H4 (cell line): Measurements from ENCODE around the gene TPI1. TPM values are rescaled to one million over a fixed set of nuclear protein-coding genes. Genes with fewer than 3 reads are reported as not detected.
"Not testable (repeated sequence)": the region's sequence is repeated elsewhere in the genome, so short reads cannot be mapped to it uniquely, and the experiment has no call there.

ENCODE experiments used
- DNase-seq: peaks from one replicate; pipeline ENCODE4 v3.0.0-alpha.2; 2015; ENCODE audit warnings: low spot score
- total RNA-seq: library from RNA; depleted of rRNA; stranded (reverse); fragments of >200 nt; shearing (Covaris generic); gene quantifications from 2 replicates; pipeline ENCODE4 v1.2.3, GENCODE V29; 2014

Gene TPI1
- total RNA-seq, 1 experiment from 2014 or later: 2,242 TPM

DNA sequence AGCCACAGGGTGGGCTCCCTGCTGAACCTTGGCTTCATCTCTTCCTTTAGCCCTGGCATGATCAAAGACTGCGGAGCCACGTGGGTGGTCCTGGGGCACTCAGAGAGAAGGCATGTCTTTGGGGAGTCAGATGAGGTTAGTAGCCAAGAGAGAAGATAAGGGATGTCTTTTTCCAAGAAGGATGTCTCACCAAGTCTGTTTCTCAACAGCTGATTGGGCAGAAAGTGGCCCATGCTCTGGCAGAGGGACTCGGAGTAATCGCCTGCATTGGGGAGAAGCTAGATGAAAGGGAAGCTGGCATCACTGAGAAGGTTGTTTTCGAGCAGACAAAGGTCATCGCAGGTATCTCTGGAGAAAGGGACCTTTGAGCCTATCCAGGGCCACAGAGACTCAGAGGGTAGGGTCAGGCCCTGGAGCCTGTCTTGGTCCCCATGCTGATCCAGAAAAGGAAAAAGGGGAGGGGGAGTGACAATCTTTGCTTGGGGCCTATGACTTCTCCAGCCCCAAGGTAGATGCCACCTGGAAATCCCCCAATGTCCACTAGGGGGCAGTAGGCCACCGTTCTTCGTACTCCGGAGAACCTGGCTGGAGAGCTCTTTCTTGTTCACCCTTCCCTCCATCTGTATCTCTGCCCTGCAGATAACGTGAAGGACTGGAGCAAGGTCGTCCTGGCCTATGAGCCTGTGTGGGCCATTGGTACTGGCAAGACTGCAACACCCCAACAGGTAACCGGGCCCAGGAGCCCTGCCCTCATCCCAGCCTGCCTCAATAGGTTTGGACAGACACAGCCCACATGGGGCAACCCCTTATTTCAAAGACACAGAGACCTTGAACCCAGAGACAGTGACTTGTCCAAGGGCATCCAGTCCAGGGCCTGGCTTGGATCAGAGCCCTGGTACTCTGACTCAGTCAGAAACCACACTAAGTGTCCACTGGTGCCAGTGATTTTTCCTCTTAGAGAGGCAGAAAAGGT lies 2.0 kb downstream of the TPI1 start:
- peak; percentile 73 for DNase-seq

GRCh38 chr12:6870304-6870703 lies 3.0 kb downstream of the TPI1 start:
- DNase-seq: not testable (repeated sequence)

DNA sequence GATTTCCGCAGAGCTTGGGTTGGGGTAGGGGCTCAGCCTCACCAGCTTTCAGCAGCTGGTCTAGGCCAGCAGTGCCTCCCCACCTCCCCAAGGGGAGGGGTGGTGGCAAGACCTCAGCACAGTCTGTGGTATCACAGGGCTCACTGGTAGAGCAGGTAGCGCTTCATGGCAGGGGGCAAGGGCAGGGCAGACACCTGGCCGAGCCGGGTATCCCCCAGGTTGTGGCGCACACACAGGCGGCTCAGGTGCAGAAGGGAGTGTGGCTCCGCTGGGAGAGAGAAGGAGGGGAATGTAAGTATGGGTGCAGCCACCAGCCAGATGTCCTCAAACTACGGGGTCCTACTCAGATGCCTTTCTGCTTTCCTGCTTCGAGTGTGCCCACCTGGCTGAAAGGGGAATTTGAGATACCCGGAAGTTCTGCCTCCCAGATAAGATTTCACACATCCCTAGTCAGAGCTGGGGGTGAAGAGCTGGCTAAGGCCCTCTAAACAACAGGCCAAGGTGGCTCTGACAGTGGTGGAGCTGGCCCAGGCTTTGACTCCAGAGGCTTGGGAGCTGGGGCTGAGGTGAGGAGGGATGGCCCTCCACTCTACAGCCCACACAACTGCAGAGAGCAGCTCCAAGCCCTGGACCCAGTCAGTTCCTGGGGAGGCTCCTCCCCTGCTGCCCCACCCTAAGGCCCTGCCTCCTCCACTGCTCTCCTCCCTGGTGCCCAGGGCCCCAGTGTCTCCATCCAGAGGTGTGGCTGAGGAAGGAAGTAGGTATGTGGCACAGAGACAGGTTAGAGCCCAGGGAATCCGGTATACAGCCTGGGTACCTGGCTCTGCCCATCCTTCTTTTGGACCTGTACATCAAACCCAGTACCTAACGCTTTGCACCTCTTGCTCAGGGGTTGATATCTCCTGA lies 4.0 kb downstream of the TPI1 start:
- peak; percentile 69 for DNase-seq

DNA sequence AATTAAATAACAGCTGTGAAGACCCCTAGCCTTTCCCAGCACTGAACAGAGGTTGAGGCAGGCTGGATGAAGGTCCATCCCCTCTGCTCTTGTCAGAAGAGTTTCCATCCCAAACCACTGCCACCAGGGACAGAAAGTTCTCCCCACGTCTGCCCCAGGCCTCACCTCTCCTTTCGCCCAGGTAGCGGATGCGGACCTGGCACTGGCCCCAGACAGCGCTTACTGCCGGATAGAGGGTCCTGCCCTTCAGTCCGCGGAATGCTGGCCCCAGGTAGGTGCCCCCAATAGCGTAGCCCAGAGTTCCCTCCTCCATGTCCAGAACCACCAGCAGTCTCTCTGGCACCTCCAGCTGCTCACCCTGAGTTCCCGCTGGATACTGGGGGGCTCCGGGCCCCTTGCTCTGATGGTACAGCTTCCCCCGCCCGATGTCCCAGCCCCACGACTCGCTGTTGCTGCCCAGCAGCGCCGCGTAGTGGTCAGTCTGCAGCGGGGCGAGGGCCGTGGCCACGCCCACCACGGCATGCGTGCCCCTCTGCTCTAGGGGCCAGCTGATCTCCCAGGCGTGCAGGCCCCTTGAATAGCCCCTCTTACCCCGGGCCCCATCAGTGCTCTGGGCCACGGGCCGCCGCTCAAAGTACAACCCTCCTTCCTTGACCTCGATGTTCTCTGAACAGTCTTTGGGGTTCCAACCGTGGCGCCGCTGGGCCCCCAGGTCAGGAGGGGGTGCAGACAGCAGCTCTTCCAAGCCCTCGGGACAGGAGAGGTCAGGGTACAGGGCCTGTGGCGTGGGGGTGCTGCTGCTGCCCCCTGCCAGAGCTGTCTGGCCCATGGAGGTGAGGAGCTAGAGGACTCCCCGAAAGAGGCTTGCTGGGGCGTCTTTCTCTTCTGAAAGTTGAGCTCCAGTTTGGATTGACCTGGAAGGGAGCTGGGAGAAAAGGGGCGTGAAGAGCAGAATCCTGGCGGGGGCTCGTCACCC lies 5.0 kb downstream of the TPI1 start:
- DNase-seq: peak; percentile 84

GRCh38 chr12:6873094-6874014 lies 6.0 kb downstream of the TPI1 start, which contains the start of gene SPSB2:
SPSB2 (minus strand) TSS chr12:6873303; CDS start chr12:6872901, 402 bp downstream.
- DNase-seq: peak; percentile 92

- DNase-seq: not testable (repeated sequence)
These were observed 6.7 kb downstream of the TPI1 start for GRCh38 chr12:6874015-6874368.

- not testable (repeated sequence) for DNase-seq
These were observed 12.5 kb downstream of the TPI1 start for GRCh38 chr12:6879824-6880223.

DNA sequence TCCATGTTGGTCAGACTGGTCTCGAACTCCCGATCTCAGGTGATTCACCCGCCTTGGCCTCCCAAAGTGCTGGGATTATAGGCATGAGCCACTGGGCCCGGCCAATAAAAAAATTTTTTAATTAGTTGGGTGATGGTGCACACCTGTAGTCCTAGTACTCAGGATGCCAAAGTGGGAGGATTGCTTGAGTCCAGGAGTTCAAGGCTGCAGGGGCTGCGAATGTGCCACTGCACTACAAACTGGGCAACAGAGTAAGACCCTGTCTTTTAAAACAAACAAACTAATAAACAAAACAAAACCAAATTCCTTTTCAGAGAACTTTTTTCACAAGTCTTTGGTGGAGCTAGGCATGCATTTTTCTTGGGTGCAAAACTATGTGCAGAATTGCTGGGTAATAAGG lies 15.9 kb downstream of the TPI1 start:
- DNase-seq: no peak

DNA sequence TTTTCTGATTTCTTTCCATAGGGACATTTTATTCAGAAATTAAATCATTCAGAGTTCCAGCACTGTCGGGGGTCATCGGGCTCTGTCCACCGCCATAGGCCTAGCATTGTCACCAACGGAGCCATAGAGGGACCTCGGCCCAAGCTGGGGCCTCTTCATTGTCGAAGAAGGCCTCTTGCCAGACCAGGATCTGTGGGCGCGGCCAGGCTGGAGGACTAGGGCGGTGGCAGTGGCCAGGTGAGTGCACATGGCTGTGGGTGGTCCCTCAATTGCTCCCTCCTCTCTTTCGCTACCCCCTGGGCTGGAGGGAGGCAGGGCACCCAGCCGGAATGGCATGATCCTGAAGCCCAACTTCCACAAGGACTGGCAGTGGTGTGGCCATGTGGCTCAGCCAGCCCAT lies 16.4 kb downstream of the TPI1 start:
- no peak for DNase-seq

DNA sequence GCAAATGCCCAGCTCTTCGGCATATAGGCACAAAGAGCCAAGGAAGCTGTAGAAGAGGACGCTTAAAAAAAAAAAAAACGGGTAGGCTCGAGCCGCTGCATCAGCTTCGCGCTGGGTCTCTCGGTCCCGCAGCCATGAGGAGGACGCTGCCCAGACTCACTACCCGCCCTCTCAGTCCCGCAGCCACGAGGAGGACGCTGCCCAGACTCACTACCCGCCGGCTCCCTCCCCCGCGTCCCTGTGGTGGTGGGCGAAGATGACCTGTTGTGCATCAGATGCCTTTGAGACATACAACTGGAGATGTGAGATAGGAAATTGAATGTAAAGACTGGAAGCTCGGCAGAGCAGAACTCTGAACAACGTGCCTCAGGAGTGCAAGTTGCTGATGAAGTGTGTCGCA lies 17.2 kb downstream of the TPI1 start:
- no peak for DNase-seq

DNA sequence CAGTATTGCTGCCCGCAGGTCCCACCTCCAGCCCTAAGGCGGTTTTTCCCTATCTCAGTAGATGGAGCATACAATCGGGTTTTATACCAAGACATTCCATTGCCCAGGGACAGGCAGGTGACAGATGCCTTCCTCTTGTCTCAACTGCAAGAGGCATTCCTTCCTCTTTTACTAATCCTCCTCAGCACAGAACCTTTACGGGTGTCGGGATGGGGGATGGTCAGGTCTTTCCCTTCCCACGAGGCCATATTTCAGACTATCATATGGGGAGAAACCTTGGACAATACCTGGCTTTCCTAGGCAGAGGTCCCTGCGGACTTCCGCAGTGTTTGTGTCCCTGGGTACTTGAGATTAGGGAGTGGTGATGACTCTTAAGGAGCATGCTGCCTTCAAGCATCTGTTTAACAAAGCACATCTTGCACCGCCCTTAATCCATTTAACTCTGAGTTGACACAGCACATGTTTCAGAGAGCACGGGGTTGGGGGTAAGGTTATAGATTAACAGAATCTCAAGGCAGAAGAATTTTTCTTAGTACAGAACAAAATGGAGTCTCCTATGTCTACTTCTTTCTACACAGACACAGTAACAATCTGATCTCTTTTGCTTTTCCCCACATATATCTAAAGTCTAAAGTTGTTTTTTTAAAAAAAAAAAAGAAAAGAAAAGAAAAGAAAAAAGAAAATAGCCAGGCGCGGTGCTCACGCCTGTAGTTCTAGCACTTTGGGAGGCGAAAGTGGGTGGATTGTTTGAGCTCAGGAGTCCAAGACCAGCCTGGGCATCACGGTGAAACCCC lies 19.1 kb downstream of the TPI1 start:
- not testable (repeated sequence) for DNase-seq

GRCh38 chr12:6887460-6887859 lies 20.1 kb downstream of the TPI1 start:
- no peak for DNase-seq

- peak; percentile 2 for DNase-seq
These were observed 21.0 kb downstream of the TPI1 start for GRCh38 chr12:6888360-6888759.

- not testable (repeated sequence) for DNase-seq
These were observed 21.5 kb downstream of the TPI1 start for GRCh38 chr12:6888794-6889193.

GRCh38 chr12:6889775-6890573 lies 22.6 kb downstream of the TPI1 start:
- not testable (repeated sequence) for DNase-seq

GRCh38 chr12:6890789-6891645 lies 23.7 kb downstream of the TPI1 start:
- DNase-seq: peak; percentile 95

DNA sequence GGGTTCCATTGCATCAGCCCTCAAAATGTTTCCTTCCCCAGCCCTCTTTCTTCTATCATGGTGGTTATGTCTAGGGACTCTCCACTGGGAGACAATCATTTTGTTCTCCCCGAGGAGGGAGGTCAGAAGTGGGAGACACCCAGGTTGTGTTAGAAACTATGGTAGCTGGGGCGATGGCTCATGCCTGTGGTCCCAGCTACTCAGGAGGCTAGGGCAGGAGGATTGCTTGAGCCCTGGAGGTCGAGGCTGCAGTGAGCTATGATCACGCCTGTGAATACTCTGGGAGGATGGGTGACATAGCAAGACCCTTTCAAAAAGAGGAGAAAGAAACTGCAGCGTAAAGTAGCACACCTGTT lies 24.3 kb downstream of the TPI1 start:
- DNase-seq: peak; percentile 5
